ENCODE data around the gene GUK1. TPM values are rescaled to one million over a fixed set of nuclear protein-coding genes. Genes with fewer than 3 reads are reported as not detected.

GUK1 gene
- polyA plus RNA-seq, 3 donors: 262 to 391 (median 316) TPM

GRCh38 chr1:228095161-228095560 lies 44.9 kb upstream of the GUK1 start:
- no peaks in the 10 kb centered on the region for H3K27me3 ChIP-seq (ENCODE audit: control insufficient read depth in 2 of 2, insufficient read depth in 2 of 2, low read length in 2 of 2)
- intact Hi-C loops (cut with micrococcal nuclease): no loop called here
- no peak overlapping the region for H3K9ac ChIP-seq (ENCODE audit: insufficient read depth, low read length, poor library complexity, severe bottlenecking)
- Mint-ChIP-seq H3K36me3 (peaks cover 62 to 87% of the 10 kb centered on the region in 2 donors), H3K4me1 (peaks cover 43% of the 10 kb centered on the region), H3K27ac (peak overlapping the region in 4 of 7 donors; percentile 2 to 26 (median 7)), H3K27me3 (ENCODE audit: low read depth in 3 of 3) (peaks cover 0 to 3% (median 0%) of the 10 kb centered on the region in 3 donors), H3K9me3 (peaks cover 5 to 16% (median 10%) of the 10 kb centered on the region in 7 donors), H3K4me3 (no peak overlapping the region)
- peaks cover 40 to 89% of the 10 kb centered on the region in 2 donors for H3K36me3 ChIP-seq (replicated peaks in 1 of 2; ENCODE audit: control insufficient read depth in 1 of 2, insufficient read depth in 2 of 2, low read length in 2 of 2)
- H3K4me1 ChIP-seq (ENCODE audit: control insufficient read depth in 1 of 2, insufficient read depth in 2 of 2, low read length in 2 of 2): peaks cover 19 to 42% of the 10 kb centered on the region in 2 donors
- no peak for DNase-seq
- no peak overlapping the region for H3K4me2 ChIP-seq (replicated peaks; ENCODE audit: extremely low read depth, low read length, poor library complexity, severe bottlenecking)
- no peak for TF ChIP-seq CTCF (IDR thresholded peaks at IDR 0.05)
- peak overlapping the region in 1 of 2 donors; percentile 63 for H3K27ac ChIP-seq (ENCODE audit: low read depth in 1 of 2, low read length in 2 of 2)
- H3K4me3 ChIP-seq (replicated peaks in 1 of 3; ENCODE audit: low read depth in 2 of 3, low read length in 3 of 3): no peak overlapping the region
- peaks cover 9 to 15% of the 10 kb centered on the region in 2 donors for H3K9me3 ChIP-seq (replicated peaks in 1 of 2; ENCODE audit: control insufficient read depth in 1 of 2, insufficient read depth in 1 of 2, low read length in 2 of 2)
- H4K20me1 ChIP-seq (ENCODE audit: insufficient read depth, low read length): peaks cover 100% of the 10 kb centered on the region
- H2AFZ ChIP-seq (ENCODE audit: insufficient read depth, low read depth, low read length, poor library complexity, severe bottlenecking): no peak overlapping the region
- 100% methylated on average over 2 of the region's 4 CpGs for WGBS (ENCODE audit: insufficient coverage)
- H3K79me2 ChIP-seq (ENCODE audit: insufficient read depth, low read length): peaks cover 98% of the 10 kb centered on the region

- WGBS (ENCODE audit: insufficient coverage): 91% methylated on average over 6 of the region's 8 CpGs
- peak in 1 of 3 donors; percentile 44 for DNase-seq
- Histone ChIP-seq H3K4me2 (replicated peaks; ENCODE audit: extremely low read depth, low read length, poor library complexity, severe bottlenecking) (no peak overlapping the region), H3K79me2 (ENCODE audit: insufficient read depth, low read length) (peaks cover 94% of the 10 kb centered on the region), H3K4me1 (ENCODE audit: control insufficient read depth in 1 of 2, insufficient read depth in 2 of 2, low read length in 2 of 2) (peaks cover 15 to 42% of the 10 kb centered on the region in 2 donors), H3K9ac (ENCODE audit: insufficient read depth, low read length, poor library complexity, severe bottlenecking) (no peak overlapping the region), H4K20me1 (ENCODE audit: insufficient read depth, low read length) (peaks cover 100% of the 10 kb centered on the region), H3K4me3 (replicated peaks in 1 of 3; ENCODE audit: low read depth in 2 of 3, low read length in 3 of 3) (no peak overlapping the region), H3K27ac (ENCODE audit: low read depth in 1 of 2, low read length in 2 of 2) (peak overlapping the region in 1 of 2 donors; percentile 63), H3K27me3 (ENCODE audit: control insufficient read depth in 2 of 2, insufficient read depth in 2 of 2, low read length in 2 of 2) (no peaks in the 10 kb centered on the region), H2AFZ (ENCODE audit: insufficient read depth, low read depth, low read length, poor library complexity, severe bottlenecking) (no peak overlapping the region), H3K9me3 (replicated peaks in 1 of 2; ENCODE audit: control insufficient read depth in 1 of 2, insufficient read depth in 1 of 2, low read length in 2 of 2) (peaks cover 9 to 15% of the 10 kb centered on the region in 2 donors), H3K36me3 (replicated peaks in 1 of 2; ENCODE audit: control insufficient read depth in 1 of 2, insufficient read depth in 2 of 2, low read length in 2 of 2) (peaks cover 43 to 91% of the 10 kb centered on the region in 2 donors)
- H3K4me3 Mint-ChIP-seq: no peak overlapping the region
- peaks cover 0 to 3% (median 0%) of the 10 kb centered on the region in 3 donors for H3K27me3 Mint-ChIP-seq (ENCODE audit: low read depth in 3 of 3)
- H3K27ac Mint-ChIP-seq: peak overlapping the region in 5 of 7 donors; percentile 21 to 86 (median 69)
- H3K36me3 Mint-ChIP-seq: peaks cover 60 to 85% of the 10 kb centered on the region in 2 donors
- H3K4me1 Mint-ChIP-seq: peaks cover 42% of the 10 kb centered on the region
- TF ChIP-seq CTCF (IDR thresholded peaks at IDR 0.05): no peak
- peaks cover 5 to 16% (median 10%) of the 10 kb centered on the region in 7 donors for H3K9me3 Mint-ChIP-seq
- intact Hi-C loops (cut with micrococcal nuclease): no loop called here
Measured at GRCh38 chr1:228095938-228096337, 44.1 kb upstream of the GUK1 start.
